Esophagus muscularis mucosa (tissue), 4 donors: ENCODE results near the gene FADS3. TPM values are rescaled to one million over a fixed set of nuclear protein-coding genes. Genes with fewer than 3 reads are reported as not detected.

Experiments used
- DNase-seq: peaks from one replicate; pipeline ENCODE4 v3.0.0-alpha.2; 2017; ENCODE audit errors: extremely low spot score
- H3K27ac ChIP-seq, 4 donors: fragments of 200-600 bp; sonication (generic); replicated peaks in 1 of 4; 1 replicate in 3 of 4; 2 replicates in 1 of 4; pipeline ENCODE4 v1.5.1; 2016 to 2019; ENCODE audit warnings: mild to moderate bottlenecking in 1 of 4
- H3K27me3 ChIP-seq, 4 donors: fragments of 200-600 bp; sonication (generic); one replicate each; pipeline versions ENCODE4 v1.5.1 to v1.6.0; 2016 to 2019
- H3K36me3 ChIP-seq, 4 donors: fragments of 200-600 bp; sonication (generic); one replicate each; pipeline ENCODE4 v1.5.1; 2016 to 2019
- H3K4me1 ChIP-seq, 4 donors: fragments of 200-600 bp; sonication (generic); one replicate each; pipeline ENCODE4 v1.5.1; 2016 to 2019
- H3K4me3 ChIP-seq, 4 donors: fragments of 200-600 bp; sonication (generic); 1 replicate in 2 of 4; 2 replicates in 2 of 4; pipeline ENCODE4 v1.5.1; 2016 to 2019; ENCODE audit warnings: mild to moderate bottlenecking in 4 of 4, moderate library complexity in 1 of 4
- H3K9me3 ChIP-seq, 4 donors: fragments of 200-600 bp; sonication (generic); 1 replicate in 3 of 4; 2 replicates in 1 of 4; pipeline ENCODE4 v1.5.1; 2016 to 2019
- EP300 ChIP-seq: sonication (generic); formaldehyde crosslinking; IDR thresholded peaks from one replicate; pipeline ENCODE4 v1.6.1; 2017; ENCODE audit warnings: antibody characterized with exemption
- POLR2A ChIP-seq: fragments of 450-650 bp; IDR thresholded peaks from one replicate; pipeline ENCODE4 v1.6.1; 2017; ENCODE audit warnings: antibody characterized with exemption, moderate library complexity, mild to moderate bottlenecking, low read depth
- POLR2AphosphoS5 ChIP-seq, 2 donors: sonication (generic); formaldehyde crosslinking; IDR thresholded peaks; one replicate each; pipeline ENCODE4 v1.6.1; 2017; ENCODE audit warnings: antibody characterized with exemption in 2 of 2
- WGBS: methylation state at CpG from one replicate; pipeline ENCODE4 v1.1.5; 2018; 5-methylcytosine and 5-hydroxymethylcytosine counted together
- intact Hi-C: fragments of 100-400 bp; cut with DNase I; formaldehyde crosslinking; loops from one replicate; pipeline ENCODE4 v1.15.1; 2023
- total RNA-seq, 4 donors: library from RNA; depleted of rRNA; stranded (reverse); fragments of >200 nt; gene quantifications; one replicate each; pipeline versions ENCODE4 v1.1.0 to v1.2.1, GENCODE V29; 2016
- TF ChIP-seq, protein P1 (sequence below), 3 experiments: fragments of 200-600 bp in 2 of 3; fragments of 450-650 bp in 1 of 3; sonication (generic) in 2 of 3; IDR thresholded peaks; one replicate each; pipeline ENCODE4 v1.5.1; 2017 to 2019; ENCODE audit warnings: antibody characterized with exemption in 3 of 3, mild to moderate bottlenecking in 2 of 3, moderate library complexity in 1 of 3

Gene FADS3
- total RNA-seq, 4 donors from 2014 or later, result 42.4 to 103 (median 57.8) TPM

DNA sequence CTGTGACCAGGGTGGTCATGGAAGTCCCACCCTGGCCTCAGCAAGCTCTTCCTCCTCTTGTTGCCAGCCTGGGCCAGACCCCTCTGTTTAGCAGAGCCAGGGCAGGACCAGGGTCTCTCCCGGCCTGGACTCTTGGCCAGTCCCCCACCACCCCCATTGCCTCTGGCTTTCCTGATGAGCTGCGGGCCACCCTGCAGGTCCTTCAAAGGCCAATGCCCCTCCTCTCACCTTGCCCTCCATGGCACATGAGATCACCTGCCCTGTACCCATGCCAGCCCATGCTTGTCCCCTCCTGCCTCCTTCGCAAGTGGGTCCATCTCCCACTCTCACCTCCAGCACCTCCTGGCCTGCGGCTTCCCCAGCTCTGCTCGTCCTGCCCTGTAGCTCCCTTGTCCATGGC, 52.8 kb downstream of the FADS3 start:
- Histone ChIP-seq H3K4me3 (no peak overlapping the region), H3K36me3 (peaks cover 0 to 59% (median 24%) of the 10 kb centered on the region in 4 donors), H3K9me3 (no peaks in the 10 kb centered on the region), H3K27me3 (no peaks in the 10 kb centered on the region), H3K27ac (no peak overlapping the region), H3K4me1 (peaks cover 13 to 25% (median 19%) of the 10 kb centered on the region in 4 donors)
- 96% methylated on average over 5 of the region's 5 CpGs for WGBS
- TF ChIP-seq, protein P1, sequence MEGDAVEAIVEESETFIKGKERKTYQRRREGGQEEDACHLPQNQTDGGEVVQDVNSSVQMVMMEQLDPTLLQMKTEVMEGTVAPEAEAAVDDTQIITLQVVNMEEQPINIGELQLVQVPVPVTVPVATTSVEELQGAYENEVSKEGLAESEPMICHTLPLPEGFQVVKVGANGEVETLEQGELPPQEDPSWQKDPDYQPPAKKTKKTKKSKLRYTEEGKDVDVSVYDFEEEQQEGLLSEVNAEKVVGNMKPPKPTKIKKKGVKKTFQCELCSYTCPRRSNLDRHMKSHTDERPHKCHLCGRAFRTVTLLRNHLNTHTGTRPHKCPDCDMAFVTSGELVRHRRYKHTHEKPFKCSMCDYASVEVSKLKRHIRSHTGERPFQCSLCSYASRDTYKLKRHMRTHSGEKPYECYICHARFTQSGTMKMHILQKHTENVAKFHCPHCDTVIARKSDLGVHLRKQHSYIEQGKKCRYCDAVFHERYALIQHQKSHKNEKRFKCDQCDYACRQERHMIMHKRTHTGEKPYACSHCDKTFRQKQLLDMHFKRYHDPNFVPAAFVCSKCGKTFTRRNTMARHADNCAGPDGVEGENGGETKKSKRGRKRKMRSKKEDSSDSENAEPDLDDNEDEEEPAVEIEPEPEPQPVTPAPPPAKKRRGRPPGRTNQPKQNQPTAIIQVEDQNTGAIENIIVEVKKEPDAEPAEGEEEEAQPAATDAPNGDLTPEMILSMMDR (IDR thresholded peaks at IDR 0.05), result no peak
- TF ChIP-seq POLR2AphosphoS5 (IDR thresholded peaks at IDR 0.05) (no peak), POLR2A (no peak), EP300 (no peak)
- DNase-seq, result no peak
- intact Hi-C loops, result no loop called here

DNA sequence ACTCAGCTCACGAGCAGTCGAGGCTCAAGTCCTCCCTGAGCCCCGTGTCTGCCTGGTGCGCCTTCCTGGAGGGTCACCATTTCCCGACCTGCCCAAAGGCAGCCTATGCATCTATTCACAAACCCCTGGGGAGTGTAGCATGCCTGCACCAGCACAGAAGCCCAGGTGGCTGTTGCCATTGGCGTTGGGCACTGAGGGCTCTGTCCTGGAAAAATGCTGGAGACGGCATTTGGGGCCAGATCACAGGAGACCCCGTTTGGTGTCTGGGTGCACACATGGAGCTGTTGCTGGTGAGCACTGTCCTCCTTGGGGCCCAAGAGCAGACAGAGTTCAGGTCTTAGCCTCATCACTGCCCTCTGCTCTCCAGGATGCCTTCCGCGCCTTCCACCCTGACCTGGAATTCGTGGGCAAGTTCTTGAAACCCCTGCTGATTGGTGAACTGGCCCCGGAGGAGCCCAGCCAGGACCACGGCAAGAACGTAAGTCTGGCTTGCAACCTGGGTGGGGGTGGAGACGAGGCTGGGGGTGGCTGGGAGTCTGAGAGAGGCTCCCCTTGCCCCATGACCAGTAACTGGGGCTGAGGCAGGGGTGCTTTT, 53.8 kb downstream of the FADS3 start:
- 82% methylated on average over 9 of the region's 15 CpGs for WGBS
- Histone ChIP-seq H3K27ac (no peak overlapping the region), H3K4me1 (peaks cover 13 to 28% (median 20%) of the 10 kb centered on the region in 4 donors), H3K36me3 (peaks cover 0 to 49% (median 20%) of the 10 kb centered on the region in 4 donors), H3K9me3 (no peaks in the 10 kb centered on the region), H3K27me3 (no peaks in the 10 kb centered on the region), H3K4me3 (no peak overlapping the region)
- intact Hi-C loops, result no loop called here
- TF ChIP-seq POLR2AphosphoS5 (IDR thresholded peaks at IDR 0.05), result no peak
- no peak for DNase-seq

DNA sequence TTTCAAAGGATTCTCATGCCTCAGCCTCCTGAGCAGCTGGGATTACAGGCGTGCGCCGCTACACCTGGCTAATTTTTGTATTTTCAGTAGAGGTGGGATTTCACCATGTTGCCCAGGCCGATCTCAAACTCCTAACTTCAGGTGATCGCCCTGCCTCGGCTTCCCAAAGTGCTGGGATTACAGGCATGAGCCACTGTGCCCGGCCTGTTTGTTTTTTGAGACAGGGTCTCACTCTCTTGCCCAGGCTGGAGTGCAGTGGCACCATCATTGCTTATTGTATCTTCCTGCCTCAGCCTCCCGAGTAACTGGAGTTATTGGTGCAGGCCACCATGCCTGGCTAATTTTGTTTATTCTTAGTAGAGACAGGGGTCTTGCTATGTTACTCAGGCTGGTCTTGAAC, 55.2 kb downstream of the FADS3 start:
- H3K36me3 ChIP-seq, result peaks cover 0 to 36% (median 16%) of the 10 kb centered on the region in 4 donors
- WGBS, result 96% methylated on average over 8 of the region's 8 CpGs
- no peaks in the 10 kb centered on the region for H3K9me3 ChIP-seq
- peaks cover 13 to 36% (median 26%) of the 10 kb centered on the region in 4 donors for H3K4me1 ChIP-seq
- no peak for DNase-seq
- TF ChIP-seq, protein P1 (IDR thresholded peaks at IDR 0.05), result no peak
- TF ChIP-seq POLR2A (no peak), POLR2AphosphoS5 (IDR thresholded peaks at IDR 0.05) (no peak), EP300 (no peak)
- no peak overlapping the region for H3K4me3 ChIP-seq
- no peaks in the 10 kb centered on the region for H3K27me3 ChIP-seq
- intact Hi-C loops, result no loop called here
- peak overlapping the region in 1 of 4 donors; percentile 79 for H3K27ac ChIP-seq

DNA sequence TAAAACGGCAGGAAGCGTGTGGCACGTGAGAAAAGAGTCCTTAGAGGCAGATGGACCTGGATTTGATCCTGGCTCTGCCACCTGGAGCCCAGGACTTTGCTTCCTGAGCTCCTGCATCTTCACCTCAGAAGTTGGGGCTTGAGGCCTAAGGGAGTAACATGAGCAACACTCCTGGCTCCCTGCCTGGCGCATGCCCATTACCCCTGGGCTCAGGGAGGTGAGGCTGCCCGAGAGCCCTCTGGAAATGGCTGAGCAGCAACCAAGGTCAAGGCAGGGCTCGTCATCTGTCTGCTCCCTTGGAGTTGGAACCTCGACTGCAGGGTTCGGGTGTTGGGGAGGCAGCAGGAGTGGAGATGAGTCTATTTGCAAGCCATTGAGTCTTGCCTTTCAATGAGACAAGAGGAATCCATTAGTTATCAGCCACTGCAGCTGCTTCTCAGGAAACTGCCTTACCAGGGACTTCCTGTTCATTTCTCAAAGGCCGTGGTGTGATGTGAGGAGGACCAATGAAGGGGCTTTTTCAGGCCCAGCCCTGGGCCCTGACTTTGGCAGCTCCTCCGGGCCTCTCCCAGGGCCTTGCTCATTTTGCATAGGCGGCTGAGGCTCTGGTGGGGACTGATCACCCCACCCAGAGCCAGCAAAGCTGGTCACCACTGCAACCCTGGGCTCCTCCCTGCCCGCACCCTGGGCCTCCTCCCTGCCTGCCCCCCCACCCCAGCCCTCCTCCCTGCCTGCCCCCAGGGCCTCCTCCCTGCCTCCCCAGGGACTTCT, 56.9 kb downstream of the FADS3 start:
- 55% methylated on average over 10 of the region's 12 CpGs for WGBS
- peak in 1 of 2 donors; percentile 17 for TF ChIP-seq POLR2AphosphoS5 (IDR thresholded peaks at IDR 0.05)
- no peak for TF ChIP-seq POLR2A
- intact Hi-C loops, result no loop called here
- H3K27me3 ChIP-seq, result no peaks in the 10 kb centered on the region
- H3K36me3 ChIP-seq, result peaks cover 0 to 18% (median 0%) of the 10 kb centered on the region in 4 donors
- peak overlapping the region; percentile 53 to 79 (median 67) for H3K27ac ChIP-seq
- H3K4me1 ChIP-seq, result peaks cover 18 to 53% (median 43%) of the 10 kb centered on the region in 4 donors
- no peaks in the 10 kb centered on the region for H3K9me3 ChIP-seq
- DNase-seq, result peak; percentile 93
- no peak overlapping the region for H3K4me3 ChIP-seq

DNA sequence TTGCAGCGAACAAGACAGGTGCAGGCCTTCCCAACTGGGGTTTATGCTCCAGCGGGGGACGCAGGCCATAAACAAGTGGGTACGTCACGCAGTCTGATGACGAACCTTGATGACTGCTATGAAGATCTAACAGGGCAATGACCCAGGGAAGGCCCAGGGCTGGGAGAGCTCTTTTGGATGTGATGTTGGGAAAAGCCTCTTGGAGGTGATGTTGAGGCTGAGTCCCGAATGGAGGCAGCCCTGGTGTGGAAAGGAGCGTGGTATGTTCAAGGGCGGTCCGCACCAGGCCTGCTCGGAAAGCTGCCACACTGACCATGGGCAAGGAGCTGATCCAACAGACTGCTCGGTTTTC, 57.4 kb downstream of the FADS3 start:
- TF ChIP-seq POLR2A, result no peak
- TF ChIP-seq EP300, result no peak
- Histone ChIP-seq H3K4me3 (no peak overlapping the region), H3K27ac (peak overlapping the region; percentile 53 to 79 (median 67)), H3K27me3 (no peaks in the 10 kb centered on the region), H3K4me1 (peaks cover 23 to 58% (median 49%) of the 10 kb centered on the region in 4 donors), H3K36me3 (peaks cover 0 to 13% (median 0%) of the 10 kb centered on the region in 4 donors), H3K9me3 (no peaks in the 10 kb centered on the region)
- 93% methylated on average over 12 of the region's 12 CpGs for whole genome bisulfite sequencing
- intact Hi-C loops, result no loop called here
- no peak for DNase-seq

DNA sequence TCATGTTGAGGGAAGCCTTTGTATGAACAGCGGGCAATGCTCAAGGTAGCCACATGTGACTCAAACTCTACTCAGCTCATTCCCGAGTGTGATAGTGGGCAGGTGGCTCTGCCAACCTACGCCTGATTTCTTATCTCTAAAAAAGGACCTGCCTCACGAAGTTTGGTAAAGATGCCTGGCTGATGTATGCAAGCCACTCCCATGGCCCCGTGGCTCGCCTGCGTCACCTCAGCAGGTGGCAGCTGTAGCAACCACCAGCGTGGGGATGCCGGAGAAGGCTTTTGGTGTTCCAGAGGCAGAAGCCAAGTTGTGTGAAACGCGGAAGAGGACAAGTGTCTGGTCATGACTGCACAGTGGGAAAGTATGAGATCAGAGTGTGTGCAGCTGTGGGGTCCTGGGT, 57.9 kb downstream of the FADS3 start:
- no peaks in the 10 kb centered on the region for H3K9me3 ChIP-seq
- peaks cover 0 to 9% (median 0%) of the 10 kb centered on the region in 4 donors for H3K36me3 ChIP-seq
- TF ChIP-seq EP300 (no peak), POLR2AphosphoS5 (IDR thresholded peaks at IDR 0.05) (no peak), POLR2A (no peak)
- TF ChIP-seq, protein P1 (IDR thresholded peaks at IDR 0.05), result no peak
- intact Hi-C loops, result no loop called here
- peaks cover 28 to 63% (median 53%) of the 10 kb centered on the region in 4 donors for H3K4me1 ChIP-seq
- DNase-seq, result no peak
- H3K27me3 ChIP-seq, result no peaks in the 10 kb centered on the region
- WGBS, result 92% methylated on average over 11 of the region's 11 CpGs
- H3K27ac ChIP-seq, result peak overlapping the region in 2 of 4 donors; percentile 79 to 82
- H3K4me3 ChIP-seq, result no peak overlapping the region
